ENCODE measurements around the gene SPOCK2. TPM values are rescaled to one million over a fixed set of nuclear protein-coding genes. Genes with fewer than 3 reads are reported as not detected.
"Not testable (repeated sequence)": the region's sequence is repeated elsewhere in the genome, so short reads cannot be mapped to it uniquely, and the experiment has no call there.

SPOCK2 gene
- 3.6 TPM for polyA plus RNA-seq (ENCODE audit: insufficient read length)

GRCh38 chr10:72087969-72088888 is at the start of gene SPOCK2:
SPOCK2 (minus strand) TSS chr10:72088551; CDS start chr10:72088328, 223 bp downstream.
- DNase-seq: no peak

- DNase-seq: no peak
These were observed 49.2 kb upstream of the SPOCK2 start for GRCh38 chr10:72137583-72137982.

- DNase-seq: not testable (repeated sequence)
These were observed 47.9 kb upstream of the SPOCK2 start for GRCh38 chr10:72136225-72136624.

- DNase-seq: no peak
These were observed 46.7 kb upstream of the SPOCK2 start for GRCh38 chr10:72134785-72135767.

- no peak for DNase-seq
These were observed 45.2 kb upstream of the SPOCK2 start for GRCh38 chr10:72133517-72133916.

- no peak for DNase-seq
These were observed 44.5 kb upstream of the SPOCK2 start for GRCh38 chr10:72132854-72133253.

GRCh38 chr10:72127571-72127970 is 39.2 kb upstream of the SPOCK2 start:
- DNase-seq: no peak

- no peak for DNase-seq
These were observed 38.5 kb upstream of the SPOCK2 start for GRCh38 chr10:72126872-72127232.

- no peak for DNase-seq
These were observed 38.0 kb upstream of the SPOCK2 start for GRCh38 chr10:72126184-72126871.

- DNase-seq: peak; percentile 14
These were observed 36.6 kb upstream of the SPOCK2 start for GRCh38 chr10:72124989-72125388.

- no peak for DNase-seq
These were observed 36.0 kb upstream of the SPOCK2 start for GRCh38 chr10:72124381-72124780.

GRCh38 chr10:72123616-72124015 is 35.3 kb upstream of the SPOCK2 start:
- DNase-seq: no peak

GRCh38 chr10:72122221-72122620 is 33.9 kb upstream of the SPOCK2 start:
- DNase-seq: no peak

GRCh38 chr10:72121389-72121788 is 33.0 kb upstream of the SPOCK2 start:
- no peak for DNase-seq

GRCh38 chr10:72116372-72116771 is 28.0 kb upstream of the SPOCK2 start:
- no peak for DNase-seq

- DNase-seq: peak; percentile 62
These were observed 26.5 kb upstream of the SPOCK2 start for GRCh38 chr10:72114706-72115450.

- no peak for DNase-seq
These were observed 22.5 kb upstream of the SPOCK2 start for GRCh38 chr10:72110673-72111401.

GRCh38 chr10:72109636-72110157 is 21.3 kb upstream of the SPOCK2 start:
- no peak for DNase-seq

- no peak for DNase-seq
These were observed 20.7 kb upstream of the SPOCK2 start for GRCh38 chr10:72108830-72109635.

- DNase-seq: not testable (repeated sequence)
These were observed 19.6 kb upstream of the SPOCK2 start for GRCh38 chr10:72108004-72108370.
